Liver (tissue), 3 donors: ENCODE data around the gene STRIT1.

ENCODE experiments used
- EGR1 ChIP-seq, 2 donors: IDR thresholded peaks; 2 replicates each; pipeline ENCODE4 v1.6.1; 2016 to 2018; ENCODE audit warnings: antibody characterized with exemption in 2 of 2, low read depth in 2 of 2
- GABPA ChIP-seq, 2 donors: IDR thresholded peaks in 1 of 2; conservative IDR thresholded peaks in 1 of 2; 2 replicates each; pipeline ENCODE4 v1.6.1; 2016; ENCODE audit warnings: antibody characterized with exemption in 2 of 2, mild to moderate bottlenecking in 1 of 2, moderate library complexity in 1 of 2
- HNF4A ChIP-seq, 2 donors: conservative IDR thresholded peaks; 2 replicates each; pipeline ENCODE4 v1.6.1; 2016; ENCODE audit warnings: antibody characterized with exemption in 2 of 2, mild to moderate bottlenecking in 2 of 2
- JUND ChIP-seq, 2 donors: IDR thresholded peaks; 2 replicates each; pipeline ENCODE4 v1.6.1; 2016; ENCODE audit warnings: antibody characterized with exemption in 2 of 2
- RAD21 ChIP-seq, 2 donors: IDR thresholded peaks; 2 replicates each; pipeline ENCODE4 v1.6.1; 2016; ENCODE audit warnings: antibody characterized with exemption in 2 of 2, mild to moderate bottlenecking in 2 of 2
- YY1 ChIP-seq: IDR thresholded peaks from 2 replicates; pipeline ENCODE4 v1.6.1; 2016; ENCODE audit warnings: antibody characterized with exemption, mild to moderate bottlenecking
- TF ChIP-seq, protein P1 (sequence below): fragments of 150-350 bp; IDR thresholded peaks from 2 replicates; pipeline ENCODE4 v1.5.1; 2017; ENCODE audit warnings: improper control_type of control experiment, low read depth, low read length; ENCODE audit not compliant: missing input control
- TF ChIP-seq, protein P2 (sequence below): IDR thresholded peaks from 2 replicates; pipeline ENCODE4 v1.6.1; 2016; ENCODE audit warnings: antibody characterized with exemption
- TF ChIP-seq, protein P3 (sequence below): IDR thresholded peaks from 2 replicates; pipeline ENCODE4 v1.6.1; 2016; ENCODE audit warnings: antibody characterized with exemption
- TF ChIP-seq, protein P4 (sequence below): IDR thresholded peaks from 2 replicates; pipeline ENCODE4 v1.6.1; 2016; ENCODE audit warnings: antibody characterized with exemption
- TF ChIP-seq, protein P5 (sequence below): IDR thresholded peaks from 2 replicates; pipeline ENCODE4 v1.6.1; 2016; ENCODE audit warnings: antibody characterized with exemption, mild to moderate bottlenecking
- donor health status: healthy.
- donor health status: healthy.

DNA sequence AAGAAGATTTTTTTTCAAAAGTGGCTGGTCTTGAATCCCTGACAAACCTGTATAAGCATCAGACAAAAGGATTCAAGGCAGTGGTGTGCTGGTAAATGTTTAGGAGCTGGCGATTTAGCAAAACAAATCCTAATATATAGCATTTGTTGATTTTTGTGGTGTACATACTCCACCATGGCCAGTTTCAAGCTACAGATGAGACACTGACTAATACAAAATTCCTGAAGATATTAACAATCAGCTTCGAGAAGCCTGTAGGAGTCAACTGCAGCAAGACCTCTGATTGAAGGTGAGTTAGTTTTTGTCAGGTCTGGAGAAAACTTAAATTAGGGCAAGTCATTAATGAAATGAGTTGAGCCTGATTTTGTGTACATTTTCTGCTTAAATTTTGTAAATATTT, 6.7 kb downstream of the STRIT1 start:
- TF ChIP-seq, protein P1, sequence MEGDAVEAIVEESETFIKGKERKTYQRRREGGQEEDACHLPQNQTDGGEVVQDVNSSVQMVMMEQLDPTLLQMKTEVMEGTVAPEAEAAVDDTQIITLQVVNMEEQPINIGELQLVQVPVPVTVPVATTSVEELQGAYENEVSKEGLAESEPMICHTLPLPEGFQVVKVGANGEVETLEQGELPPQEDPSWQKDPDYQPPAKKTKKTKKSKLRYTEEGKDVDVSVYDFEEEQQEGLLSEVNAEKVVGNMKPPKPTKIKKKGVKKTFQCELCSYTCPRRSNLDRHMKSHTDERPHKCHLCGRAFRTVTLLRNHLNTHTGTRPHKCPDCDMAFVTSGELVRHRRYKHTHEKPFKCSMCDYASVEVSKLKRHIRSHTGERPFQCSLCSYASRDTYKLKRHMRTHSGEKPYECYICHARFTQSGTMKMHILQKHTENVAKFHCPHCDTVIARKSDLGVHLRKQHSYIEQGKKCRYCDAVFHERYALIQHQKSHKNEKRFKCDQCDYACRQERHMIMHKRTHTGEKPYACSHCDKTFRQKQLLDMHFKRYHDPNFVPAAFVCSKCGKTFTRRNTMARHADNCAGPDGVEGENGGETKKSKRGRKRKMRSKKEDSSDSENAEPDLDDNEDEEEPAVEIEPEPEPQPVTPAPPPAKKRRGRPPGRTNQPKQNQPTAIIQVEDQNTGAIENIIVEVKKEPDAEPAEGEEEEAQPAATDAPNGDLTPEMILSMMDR = no peak
- no peak for TF ChIP-seq RAD21 (IDR thresholded peaks at IDR 0.05)
- TF ChIP-seq, protein P2, sequence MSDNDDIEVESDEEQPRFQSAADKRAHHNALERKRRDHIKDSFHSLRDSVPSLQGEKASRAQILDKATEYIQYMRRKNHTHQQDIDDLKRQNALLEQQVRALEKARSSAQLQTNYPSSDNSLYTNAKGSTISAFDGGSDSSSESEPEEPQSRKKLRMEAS = no peak
- no peak for TF ChIP-seq YY1
- TF ChIP-seq, protein P3, sequence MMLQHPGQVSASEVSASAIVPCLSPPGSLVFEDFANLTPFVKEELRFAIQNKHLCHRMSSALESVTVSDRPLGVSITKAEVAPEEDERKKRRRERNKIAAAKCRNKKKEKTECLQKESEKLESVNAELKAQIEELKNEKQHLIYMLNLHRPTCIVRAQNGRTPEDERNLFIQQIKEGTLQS = no peak
- TF ChIP-seq EGR1 (IDR thresholded peaks at IDR 0.05; ENCODE audit: low read depth in 2 of 2) = no peak
- no peak for TF ChIP-seq GABPA (IDR thresholded peaks at IDR 0.05 in 1 of 2, conservative IDR thresholded peaks at IDR 0.05 in 1 of 2)
- TF ChIP-seq, protein P4, sequence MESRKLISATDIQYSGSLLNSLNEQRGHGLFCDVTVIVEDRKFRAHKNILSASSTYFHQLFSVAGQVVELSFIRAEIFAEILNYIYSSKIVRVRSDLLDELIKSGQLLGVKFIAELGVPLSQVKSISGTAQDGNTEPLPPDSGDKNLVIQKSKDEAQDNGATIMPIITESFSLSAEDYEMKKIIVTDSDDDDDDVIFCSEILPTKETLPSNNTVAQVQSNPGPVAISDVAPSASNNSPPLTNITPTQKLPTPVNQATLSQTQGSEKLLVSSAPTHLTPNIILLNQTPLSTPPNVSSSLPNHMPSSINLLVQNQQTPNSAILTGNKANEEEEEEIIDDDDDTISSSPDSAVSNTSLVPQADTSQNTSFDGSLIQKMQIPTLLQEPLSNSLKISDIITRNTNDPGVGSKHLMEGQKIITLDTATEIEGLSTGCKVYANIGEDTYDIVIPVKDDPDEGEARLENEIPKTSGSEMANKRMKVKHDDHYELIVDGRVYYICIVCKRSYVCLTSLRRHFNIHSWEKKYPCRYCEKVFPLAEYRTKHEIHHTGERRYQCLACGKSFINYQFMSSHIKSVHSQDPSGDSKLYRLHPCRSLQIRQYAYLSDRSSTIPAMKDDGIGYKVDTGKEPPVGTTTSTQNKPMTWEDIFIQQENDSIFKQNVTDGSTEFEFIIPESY = no peak
- TF ChIP-seq, protein P5, sequence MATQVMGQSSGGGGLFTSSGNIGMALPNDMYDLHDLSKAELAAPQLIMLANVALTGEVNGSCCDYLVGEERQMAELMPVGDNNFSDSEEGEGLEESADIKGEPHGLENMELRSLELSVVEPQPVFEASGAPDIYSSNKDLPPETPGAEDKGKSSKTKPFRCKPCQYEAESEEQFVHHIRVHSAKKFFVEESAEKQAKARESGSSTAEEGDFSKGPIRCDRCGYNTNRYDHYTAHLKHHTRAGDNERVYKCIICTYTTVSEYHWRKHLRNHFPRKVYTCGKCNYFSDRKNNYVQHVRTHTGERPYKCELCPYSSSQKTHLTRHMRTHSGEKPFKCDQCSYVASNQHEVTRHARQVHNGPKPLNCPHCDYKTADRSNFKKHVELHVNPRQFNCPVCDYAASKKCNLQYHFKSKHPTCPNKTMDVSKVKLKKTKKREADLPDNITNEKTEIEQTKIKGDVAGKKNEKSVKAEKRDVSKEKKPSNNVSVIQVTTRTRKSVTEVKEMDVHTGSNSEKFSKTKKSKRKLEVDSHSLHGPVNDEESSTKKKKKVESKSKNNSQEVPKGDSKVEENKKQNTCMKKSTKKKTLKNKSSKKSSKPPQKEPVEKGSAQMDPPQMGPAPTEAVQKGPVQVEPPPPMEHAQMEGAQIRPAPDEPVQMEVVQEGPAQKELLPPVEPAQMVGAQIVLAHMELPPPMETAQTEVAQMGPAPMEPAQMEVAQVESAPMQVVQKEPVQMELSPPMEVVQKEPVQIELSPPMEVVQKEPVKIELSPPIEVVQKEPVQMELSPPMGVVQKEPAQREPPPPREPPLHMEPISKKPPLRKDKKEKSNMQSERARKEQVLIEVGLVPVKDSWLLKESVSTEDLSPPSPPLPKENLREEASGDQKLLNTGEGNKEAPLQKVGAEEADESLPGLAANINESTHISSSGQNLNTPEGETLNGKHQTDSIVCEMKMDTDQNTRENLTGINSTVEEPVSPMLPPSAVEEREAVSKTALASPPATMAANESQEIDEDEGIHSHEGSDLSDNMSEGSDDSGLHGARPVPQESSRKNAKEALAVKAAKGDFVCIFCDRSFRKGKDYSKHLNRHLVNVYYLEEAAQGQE = no peak
- TF ChIP-seq JUND (IDR thresholded peaks at IDR 0.05) = no peak
- TF ChIP-seq HNF4A (conservative IDR thresholded peaks at IDR 0.05) = no peak
